HG02610 (cell line): Measurements from ENCODE around the gene PSMB8.

Experiments used
- ATAC-seq: cut with Tn5 transposase; IDR thresholded peaks from one replicate; pipeline ENCODE4 v1.9.1; 2021; ENCODE audit warnings: mild to moderate bottlenecking, moderate library complexity; ENCODE audit not compliant: unreplicated experiment

Gene PSMB8

DNA sequence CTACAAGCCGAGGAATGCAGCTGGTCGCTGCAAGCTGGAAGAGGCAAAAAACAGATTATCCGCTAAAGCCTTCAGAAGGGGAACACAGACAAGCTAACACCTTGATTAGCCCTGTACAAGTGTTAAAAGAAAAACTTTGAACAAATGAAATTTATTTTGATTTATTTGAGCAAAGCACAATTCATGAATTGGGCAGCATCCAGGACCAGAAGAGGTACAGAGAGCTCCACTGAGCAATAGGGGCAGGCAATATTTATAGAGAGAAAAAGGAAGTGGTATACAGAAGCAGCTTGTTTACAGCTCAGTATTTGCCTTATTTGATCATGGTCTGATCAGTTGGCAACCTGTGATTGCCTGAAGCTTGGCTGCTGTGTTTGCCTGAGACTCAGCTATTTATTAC, 44.7 kb downstream of the PSMB8 start:
- no peak for ATAC-seq

DNA sequence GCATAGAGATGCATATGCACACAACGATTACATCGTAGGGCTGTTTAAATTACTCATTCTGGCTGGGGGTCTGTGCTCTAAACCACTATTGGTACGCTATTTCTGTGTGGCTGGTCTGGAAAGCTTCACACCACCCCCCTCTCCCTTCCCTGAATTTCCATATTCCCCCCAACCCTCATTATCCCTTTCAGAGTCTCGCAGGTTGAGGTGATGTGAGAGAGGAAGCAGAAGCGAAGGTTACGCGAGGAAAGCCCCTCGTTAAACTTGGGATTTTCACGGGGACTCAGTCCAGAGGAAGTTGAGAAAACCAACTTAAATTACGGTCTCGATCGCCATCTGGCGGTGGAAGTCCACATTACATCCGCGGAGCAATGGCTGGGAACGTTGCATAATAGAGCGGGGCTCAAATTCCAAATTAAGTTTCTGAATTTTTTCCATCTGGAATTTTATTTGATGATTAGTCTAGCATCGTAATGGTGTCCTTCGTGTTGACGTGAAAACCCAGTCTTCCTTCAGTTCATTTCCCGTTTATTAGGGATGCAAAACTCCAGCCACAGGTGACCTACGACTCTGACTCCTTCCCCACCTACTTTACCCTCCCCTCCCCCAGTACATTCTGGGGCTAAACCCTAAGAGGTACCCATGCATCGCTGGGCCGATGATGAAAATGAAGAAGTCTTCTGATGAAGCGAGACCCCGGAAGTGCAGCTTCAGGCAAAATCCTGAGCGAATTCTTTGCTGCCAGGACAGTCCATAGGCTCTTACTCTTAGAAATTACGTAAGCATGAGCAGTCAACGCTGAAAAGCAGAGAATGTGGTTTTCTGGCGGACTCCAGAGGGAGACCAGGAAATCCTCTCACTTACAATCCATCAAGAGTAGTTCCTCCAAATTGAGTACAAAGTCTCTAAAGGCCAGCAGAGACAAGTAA, 46.7 kb downstream of the PSMB8 start:
- ATAC-seq, result no peak

DNA sequence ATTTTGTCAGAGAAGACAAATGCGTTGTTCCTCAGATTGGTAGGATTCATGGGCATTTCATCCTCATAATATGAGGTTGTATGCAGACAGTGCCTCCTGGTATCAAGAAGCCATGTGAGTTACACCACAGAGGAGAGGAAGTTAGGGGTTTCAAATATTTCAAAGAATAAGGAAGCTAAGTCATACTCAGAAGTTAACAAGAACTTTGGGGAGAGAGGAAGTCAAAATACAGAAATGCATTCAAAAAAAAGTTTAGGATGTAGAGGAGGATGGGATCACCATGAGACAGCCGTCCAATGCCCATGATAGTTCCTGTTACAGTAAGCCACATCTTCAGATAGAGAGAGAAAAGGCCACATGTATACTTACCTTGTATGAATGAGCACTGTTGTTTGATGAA, 49.3 kb downstream of the PSMB8 start:
- no peak for ATAC-seq

DNA sequence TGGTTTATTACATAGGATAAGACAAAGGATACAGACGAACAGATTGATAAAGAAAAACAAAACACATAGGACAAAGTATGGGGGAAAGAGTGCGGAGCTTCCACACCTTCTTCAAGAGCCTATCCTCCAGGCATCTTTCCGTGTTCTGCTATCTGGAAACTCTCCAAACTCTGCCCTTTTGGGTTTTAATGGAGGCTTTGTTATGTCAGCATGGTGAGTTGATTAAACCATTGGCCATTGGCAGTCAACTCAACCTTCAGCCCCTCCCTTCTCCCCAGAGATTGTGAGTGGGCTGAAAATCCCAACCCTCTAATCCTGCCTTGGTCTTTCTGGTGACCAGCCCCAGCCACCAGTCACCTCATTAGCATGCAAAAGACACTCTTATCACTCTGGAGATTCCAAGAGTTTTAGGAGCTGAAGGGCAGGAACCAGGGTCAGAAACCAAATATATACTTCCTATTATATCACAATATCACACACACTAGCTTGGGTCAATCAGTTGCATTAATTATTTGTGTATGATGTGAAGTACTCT, 50.9 kb downstream of the PSMB8 start:
- ATAC-seq, result no peak
